GM19438 (cell line): Measurements from ENCODE around the gene CD276.
A peak's percentile ranks its signal among the peaks of the same experiment; 100 is the strongest.
"Not testable (repeated sequence)": the region's sequence is repeated elsewhere in the genome, so short reads cannot be mapped to it uniquely, and the experiment has no call there.

Experiments used
- ATAC-seq: cut with Tn5 transposase; IDR thresholded peaks from one replicate; pipeline ENCODE4 v1.9.1; 2021; ENCODE audit warnings: low read depth; ENCODE audit not compliant: unreplicated experiment

CD276 gene

DNA sequence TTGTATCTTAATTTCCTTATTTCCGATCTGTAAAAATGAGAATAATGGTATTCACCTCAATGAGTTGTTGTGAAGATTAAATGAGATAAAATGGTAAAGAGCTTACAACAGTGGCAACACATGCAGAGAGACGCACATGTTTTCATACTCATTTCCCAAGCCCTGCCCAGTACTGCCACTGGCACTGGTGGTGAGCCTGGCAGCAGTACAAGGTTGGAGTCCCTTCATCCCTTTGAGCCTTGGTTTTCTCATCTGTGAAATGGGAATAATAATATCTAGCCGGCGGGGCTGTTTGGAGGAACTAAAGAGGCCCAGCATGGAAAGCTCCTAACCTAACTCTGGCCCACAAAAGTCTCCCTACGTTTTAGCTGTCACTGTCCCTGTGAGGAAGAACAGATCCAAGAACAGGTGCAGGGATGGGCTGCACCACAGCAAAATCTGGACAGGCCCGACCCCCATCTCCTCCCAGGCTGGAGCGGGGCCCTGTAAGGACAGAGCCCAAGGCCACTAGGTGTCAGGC, 866 bp upstream of the CD276 start:
- ATAC-seq, result no peak

DNA sequence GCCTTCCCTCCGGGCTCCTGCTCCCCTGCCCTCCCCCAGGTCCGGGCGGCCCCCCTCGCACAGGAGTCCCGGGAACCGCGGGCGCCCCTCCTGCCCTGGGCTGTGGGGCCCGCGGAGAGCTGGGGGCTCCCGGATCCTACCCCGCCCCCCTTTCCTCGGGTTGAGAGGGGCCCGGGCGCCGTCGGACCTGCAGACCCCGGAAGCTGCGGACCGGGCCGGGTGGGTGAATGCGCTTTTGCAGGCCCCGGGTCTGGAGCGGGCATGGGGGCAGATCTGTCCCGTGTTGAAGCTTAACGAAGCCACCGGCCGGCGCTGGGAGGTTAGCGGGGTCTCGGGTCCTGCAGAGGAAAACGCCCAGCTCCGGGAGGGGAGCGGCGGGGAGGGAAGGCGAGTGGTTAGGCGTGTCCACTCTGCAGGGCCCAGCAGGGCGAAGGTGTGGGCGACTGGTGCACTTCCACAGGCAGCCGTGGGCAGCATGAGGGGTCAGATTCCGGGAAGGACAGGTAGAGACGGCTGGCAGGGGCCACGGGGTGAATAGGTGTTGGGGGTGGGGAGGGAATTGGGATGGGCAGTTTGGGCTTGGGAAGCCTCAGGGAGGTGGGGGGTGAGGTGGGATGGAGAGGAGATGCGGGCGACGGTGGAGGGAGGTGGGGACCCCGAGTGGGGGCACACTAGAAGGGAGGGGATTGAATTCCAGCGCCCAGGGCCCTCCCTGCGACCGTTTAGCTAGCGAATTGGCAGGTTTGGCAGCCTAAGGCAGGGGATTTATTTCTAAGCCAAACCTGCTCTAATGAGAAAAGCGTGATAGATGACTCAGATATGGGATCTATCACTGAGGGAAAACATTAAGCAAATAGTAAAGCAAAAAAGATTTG, 635 bp downstream of the CD276 start:
- ATAC-seq, result no peak

DNA sequence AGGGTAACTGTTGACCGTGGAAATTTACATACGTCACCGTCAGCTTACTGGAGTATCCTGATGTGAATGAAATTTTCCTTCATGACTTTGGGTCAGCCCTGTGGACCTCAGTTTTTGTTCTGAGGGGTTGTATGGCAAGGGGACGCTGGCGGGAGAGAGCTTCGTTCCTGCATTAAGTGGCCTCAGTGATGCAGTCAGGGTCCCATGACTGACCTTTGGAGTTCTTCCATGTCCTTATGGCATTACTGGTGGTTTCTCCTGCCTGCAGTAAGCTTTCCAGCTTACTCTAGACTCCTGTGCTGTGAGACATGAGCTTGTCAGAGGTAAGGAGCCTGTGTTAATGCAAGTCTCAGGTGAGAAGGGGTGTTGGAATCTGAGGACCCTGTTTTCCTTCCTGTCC, 1.8 kb downstream of the CD276 start:
- ATAC-seq, result no peak

DNA sequence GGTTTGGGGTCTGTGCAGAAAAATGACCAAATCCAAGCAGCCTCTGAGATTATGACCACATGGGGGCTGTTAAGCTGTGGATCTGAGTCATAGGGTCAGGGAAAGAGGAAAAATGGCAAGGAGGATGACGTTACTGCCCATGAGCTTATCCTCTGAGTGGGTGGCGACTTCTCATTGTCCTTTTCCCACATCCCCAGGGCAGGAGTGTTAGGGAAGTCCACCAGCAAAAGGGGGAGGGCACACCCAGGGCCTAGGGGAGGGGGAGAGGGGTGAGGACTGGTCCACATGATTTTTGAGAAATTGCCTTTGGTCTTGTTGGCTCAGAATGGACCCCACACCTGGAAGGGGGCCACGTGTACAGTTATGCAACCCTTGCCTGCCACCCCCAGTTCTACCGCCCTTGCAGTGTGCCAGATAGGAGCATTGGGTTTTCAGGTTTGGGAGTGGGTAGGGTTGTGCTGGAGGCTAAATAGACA, 2.6 kb downstream of the CD276 start:
- no peak for ATAC-seq

DNA sequence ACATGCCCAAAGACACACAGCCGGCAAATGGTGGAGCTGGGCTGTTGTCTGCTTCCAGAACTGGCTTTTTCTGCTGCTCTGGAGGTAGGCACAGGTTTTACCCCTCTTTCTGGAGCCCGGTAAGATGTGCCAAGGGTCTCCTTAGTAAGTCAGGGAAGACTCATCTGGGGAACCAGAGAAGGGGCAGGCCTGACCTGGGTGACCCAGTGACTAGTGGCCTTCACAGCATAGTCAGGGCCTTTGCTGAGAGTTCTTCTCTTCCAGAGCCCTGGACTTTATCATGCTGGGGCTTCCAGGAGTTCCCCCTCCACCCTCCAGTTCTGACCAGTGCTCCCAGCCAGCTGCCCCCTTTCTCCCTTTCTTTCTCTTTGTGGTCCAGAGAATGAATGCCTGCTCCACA, 3.2 kb downstream of the CD276 start:
- no peak for ATAC-seq

DNA sequence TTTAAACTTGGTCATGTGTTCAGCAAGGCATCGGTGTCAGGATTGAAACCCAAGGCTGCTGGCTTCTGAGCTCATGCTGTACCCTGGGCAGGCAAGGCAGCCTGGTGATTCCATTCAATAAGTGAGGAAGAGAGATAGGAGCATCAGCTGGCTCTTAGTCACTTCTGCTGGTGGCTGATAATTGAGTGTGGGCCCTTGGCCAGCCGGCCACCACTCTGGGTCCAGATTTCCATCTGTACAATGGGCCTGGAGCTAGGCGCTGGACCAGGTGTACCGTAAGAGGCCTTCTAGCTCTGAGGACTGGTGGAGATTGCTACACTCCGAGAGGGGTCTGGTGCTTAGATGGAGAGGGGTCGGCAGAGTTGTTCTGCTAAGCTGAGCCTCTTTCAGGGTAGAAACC, 4.3 kb downstream of the CD276 start:
- ATAC-seq, result no peak

DNA sequence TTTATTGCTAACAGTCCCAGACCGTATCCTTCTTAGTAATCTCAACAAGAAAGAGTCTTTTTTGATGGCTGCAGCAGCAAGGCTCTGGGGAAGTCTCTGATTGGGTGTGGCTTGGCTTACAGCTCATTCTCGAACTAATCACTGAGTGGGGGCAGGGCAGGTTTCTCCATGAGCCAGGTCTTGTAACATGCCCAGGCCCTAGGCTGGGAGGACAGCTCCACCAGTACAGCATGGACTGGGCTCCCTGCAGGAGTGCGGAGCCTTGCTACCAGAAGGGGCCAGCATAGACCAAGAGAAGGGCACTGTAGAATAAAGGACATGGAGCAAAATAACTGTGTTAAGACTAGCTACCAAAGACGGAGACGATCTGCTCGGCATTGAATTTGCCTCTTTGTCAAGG, 7.2 kb downstream of the CD276 start:
- no peak for ATAC-seq

DNA sequence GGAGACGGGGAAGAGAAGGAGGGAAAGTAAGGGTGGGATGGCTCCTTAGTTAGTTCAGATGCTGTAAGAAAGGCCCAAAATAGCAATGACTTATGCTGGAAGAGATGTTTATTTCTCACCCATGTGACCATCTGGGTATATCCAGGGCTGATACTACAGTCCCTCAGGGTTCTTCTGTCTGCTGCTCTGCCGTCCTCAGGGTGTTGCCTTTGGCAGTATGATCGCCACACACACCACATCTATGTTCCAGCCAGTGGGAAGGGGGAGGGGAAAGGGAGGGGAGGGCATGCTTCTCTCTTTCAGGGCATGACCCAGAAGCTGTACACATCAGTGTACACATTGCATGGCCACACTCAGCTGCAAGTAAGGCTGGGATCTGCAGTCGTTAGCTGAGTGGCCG, 10.2 kb downstream of the CD276 start:
- no peak for ATAC-seq

DNA sequence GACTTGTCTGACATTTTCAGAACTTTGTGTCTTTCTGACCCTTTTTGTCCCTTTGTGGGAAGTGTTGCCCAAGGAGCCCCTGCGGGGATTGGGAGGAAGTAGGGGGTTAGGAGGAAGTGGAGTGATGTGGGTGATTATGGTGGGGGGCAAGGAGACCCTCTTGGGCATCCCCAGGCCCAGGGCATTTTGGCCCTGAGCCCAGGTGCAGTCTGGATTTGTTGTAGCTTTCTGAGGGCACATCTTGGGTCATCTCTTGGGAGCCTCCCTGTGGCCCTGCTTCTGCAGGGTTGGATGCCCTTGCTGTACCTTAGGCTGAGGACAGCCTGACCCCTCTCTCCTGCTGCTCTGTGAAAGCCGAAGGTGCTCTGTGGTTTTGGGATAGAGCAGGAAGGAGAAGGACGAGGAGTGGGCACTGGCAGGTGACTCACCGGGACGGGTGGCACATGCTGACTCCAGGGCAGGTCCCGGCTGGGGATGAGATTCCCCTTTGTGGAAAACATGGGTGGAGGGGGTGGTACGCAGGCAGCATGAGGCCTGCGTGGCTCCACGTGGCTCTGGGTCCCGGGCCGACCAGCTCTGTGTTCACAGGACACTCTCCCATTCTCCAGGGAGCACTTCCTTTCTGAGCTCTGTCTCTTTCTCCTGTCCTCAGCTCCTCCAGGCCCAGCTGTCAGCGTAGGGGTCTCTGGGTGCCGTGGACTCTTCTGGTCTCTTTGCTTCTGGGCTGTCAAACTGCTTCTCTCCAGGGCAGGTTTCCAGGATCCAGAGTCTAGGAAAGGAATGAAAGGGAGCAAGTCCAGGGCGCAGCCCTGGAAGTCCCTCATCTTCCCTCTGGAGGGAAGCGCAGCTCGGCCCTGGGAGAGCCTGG, 11.8 kb downstream of the CD276 start:
- no peak for ATAC-seq

DNA sequence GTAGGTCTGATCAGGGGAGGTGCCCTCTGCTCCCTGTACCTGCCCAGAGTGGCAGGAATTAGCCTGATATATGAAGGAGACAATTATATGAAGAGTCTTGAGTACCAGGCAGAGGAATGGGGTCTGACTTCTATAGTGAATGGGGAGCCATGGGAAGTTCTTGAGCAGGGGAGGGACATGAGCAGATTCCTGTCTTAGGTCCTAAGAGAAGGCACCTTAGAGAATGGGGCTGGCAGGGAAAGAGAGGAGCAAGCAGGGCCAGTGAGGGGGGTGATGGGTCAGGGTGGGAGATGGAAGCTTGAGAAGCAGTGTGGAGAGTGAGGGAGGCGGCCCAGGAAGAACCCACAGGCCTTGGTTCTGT, 12.4 kb downstream of the CD276 start:
- ATAC-seq, result no peak

DNA sequence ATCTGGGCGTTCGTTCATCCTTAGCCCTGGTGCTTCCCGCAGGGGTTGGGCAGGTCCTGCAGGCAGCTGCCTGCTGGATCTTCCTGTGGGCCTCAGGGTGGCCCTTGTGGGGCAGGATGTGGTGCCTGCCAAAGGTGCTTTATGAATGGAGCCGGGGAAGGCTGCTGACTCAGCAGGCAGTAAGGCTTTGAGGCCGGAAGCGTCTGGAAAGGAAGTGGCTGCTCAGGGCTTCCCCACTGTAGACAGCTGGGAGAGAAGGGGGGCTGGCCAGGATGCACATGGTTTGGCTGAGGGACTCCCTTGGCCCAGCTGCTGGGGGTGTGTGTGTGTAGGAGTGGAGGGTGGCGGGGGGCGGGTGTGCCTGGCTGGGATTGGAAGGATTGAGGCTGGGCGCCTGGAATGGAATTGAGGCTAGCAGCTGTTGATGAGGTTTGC, 12.9 kb downstream of the CD276 start:
- ATAC-seq, result peak; percentile 88

DNA sequence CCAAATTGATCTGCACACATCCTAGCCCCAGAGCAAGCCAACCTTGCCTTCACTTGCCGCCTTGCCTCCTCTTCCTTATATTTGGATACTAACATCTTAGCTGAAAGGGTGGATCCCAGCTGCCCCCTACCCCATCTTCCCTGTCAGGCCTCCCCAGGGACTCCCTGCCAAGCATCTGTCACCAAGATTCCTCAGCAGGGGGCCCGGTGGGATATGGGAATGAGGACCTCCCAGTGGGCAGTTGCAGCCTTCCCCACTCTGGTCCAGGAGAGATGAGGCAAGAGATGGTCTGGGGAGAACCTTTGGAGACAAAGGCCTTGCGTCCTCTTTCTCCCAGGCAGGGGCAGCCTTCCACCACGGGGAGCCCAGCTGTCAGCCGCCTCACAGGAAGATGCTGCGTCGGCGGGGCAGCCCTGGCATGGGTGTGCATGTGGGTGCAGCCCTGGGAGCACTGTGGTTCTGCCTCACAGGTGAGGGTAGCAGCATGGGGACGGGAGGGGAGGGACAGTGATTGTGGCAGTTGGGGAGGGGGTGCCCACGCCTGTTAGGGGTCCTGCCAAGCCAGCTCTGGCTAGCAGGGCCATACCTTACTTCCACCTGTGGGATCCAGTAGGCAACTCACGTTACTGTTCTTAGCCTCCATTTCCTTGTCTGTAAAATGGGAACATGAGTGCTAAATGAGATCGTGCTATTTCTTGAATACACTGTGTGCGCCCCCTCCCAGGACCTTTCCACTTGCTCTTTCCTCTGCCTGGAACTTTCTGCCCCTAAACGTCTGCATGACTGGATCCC, 15.3 kb downstream of the CD276 start:
- ATAC-seq, result no peak

DNA sequence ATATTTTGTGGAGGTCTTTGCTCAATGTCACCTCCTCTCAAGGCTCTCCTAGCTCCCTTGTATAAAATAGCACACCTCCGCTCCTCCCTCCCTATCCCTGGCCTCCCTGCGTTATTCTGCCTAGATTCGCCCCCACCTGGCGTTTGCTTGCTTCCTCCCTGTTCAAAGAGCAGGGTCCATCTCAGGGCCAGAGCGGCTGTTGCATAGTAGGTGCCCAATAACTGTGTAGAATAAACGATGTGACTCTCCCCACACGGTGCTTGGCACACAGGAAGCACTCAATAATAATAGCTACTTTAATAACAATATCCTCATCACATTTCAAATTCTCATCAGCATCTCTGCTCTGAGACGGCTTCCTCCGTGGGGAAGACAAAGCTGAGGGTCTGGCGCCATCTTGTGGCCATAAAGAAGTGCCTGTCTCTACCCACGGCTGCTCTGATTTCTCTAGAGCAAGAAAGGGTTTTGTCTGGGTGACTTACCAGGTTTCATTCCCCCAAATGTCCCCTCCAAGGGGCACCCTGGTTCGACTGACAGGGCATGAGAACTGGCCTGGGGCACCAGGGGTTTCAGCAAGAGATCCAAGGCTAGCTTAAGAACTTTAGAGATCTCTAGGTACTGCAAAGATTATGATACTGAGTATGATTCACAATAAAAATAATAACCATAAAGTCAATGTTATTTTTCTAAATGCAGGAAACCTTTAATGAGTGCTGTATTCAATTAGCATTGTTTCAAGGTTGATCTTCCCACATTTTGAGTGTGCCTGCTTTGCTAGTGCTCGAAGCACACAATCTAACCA, 16.1 kb downstream of the CD276 start:
- ATAC-seq, result no peak

DNA sequence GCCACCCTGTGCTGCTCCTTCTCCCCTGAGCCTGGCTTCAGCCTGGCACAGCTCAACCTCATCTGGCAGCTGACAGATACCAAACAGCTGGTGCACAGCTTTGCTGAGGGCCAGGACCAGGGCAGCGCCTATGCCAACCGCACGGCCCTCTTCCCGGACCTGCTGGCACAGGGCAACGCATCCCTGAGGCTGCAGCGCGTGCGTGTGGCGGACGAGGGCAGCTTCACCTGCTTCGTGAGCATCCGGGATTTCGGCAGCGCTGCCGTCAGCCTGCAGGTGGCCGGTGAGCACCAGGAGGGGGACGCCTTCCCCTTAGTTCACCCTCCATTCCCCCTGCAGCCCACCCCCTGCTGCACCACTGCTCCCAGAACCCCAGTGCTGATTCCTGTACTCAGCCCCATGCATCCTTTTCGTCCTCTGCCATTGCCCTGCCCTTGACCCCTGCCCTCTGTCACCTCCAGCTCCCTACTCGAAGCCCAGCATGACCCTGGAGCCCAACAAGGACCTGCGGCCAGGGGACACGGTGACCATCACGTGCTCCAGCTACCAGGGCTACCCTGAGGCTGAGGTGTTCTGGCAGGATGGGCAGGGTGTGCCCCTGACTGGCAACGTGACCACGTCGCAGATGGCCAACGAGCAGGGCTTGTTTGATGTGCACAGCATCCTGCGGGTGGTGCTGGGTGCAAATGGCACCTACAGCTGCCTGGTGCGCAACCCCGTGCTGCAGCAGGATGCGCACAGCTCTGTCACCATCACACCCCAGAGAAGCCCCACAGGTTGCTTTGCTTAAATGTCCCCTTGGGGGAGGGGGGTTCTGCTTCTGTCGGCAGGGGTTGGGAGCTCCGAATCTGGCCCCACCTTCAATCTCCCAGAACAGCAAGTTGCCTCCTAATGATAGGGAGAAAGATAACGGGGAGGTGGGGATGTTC, 18.4 kb downstream of the CD276 start:
- not testable (repeated sequence) for ATAC-seq

DNA sequence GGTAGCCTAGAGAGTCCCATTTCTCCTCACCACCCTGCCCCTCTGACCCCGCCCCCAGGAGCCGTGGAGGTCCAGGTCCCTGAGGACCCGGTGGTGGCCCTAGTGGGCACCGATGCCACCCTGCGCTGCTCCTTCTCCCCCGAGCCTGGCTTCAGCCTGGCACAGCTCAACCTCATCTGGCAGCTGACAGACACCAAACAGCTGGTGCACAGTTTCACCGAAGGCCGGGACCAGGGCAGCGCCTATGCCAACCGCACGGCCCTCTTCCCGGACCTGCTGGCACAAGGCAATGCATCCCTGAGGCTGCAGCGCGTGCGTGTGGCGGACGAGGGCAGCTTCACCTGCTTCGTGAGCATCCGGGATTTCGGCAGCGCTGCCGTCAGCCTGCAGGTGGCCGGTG, 19.4 kb downstream of the CD276 start:
- not testable (repeated sequence) for ATAC-seq

DNA sequence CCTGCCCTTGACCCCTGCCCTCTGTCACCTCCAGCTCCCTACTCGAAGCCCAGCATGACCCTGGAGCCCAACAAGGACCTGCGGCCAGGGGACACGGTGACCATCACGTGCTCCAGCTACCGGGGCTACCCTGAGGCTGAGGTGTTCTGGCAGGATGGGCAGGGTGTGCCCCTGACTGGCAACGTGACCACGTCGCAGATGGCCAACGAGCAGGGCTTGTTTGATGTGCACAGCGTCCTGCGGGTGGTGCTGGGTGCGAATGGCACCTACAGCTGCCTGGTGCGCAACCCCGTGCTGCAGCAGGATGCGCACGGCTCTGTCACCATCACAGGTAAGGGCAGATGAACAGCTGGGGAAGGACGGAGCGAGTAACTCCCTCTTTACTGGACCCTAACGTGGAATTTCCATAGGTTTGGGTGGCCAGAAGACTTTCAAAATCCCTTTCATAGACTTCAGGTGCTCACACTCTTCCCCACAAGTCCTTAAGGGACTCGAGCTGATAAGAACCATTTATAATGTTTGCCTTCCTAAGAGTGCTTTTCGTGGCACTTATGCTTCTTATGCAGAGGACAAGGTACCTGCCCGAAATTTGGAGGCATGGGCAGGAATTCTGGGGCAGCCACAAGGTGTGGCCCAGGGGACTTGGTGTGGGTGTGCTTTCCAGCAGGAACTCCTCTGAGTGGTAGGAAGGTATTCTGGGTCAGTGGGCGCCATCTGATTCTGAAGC, 20.1 kb downstream of the CD276 start:
- not testable (repeated sequence) for ATAC-seq

DNA sequence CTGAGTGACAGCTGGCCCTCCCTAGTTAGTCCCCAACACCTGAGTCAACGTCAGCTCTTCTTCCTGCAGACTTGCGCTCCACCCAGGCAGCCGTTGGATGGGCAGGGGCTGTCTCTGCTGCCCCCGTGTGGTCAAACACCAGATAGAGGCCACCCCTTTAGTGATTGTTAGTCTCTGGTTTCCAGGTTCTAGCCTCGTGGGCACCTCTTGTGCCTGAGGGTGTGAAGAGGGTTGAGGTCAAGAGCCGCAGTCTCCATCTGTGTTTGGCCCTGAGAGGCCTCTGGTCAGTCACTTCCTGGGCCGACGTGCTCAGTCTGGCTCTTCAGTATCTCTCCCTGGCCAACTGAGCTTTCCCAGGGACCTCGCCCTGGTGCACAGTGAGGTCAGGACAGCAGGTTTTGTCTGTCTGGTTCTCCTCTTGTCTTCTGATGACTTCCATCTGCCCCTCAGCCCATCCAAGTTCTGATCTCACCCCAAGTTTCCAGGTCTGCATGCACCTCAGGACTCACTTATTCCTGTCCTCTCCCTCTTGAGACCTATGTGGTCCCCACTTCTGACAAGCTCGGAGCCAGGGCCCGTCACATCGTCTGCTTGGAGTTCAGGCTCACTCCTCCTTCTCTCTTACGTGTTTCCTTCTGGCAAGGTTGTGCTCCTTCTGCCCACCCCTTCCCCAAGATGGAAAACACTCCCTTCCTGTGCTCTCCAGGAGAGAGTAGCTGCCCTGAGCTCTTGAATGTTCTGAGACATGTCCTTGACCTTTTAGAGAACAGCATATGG, 20.9 kb downstream of the CD276 start:
- ATAC-seq, result no peak
